Breast epithelium (tissue), 3 donors: Measurements from ENCODE around the gene RNF167.

Experiments used
- CTCF ChIP-seq, 3 donors: fragments of 450-650 bp; IDR thresholded peaks; one replicate each; pipeline ENCODE4 v1.5.1; 2016 to 2017; ENCODE audit warnings: antibody characterized with exemption in 3 of 3, mild to moderate bottlenecking in 3 of 3, moderate library complexity in 3 of 3
- POLR2A ChIP-seq: fragments of 450-650 bp; IDR thresholded peaks from one replicate; pipeline ENCODE4 v1.6.1; 2016; ENCODE audit warnings: antibody characterized with exemption, mild to moderate bottlenecking, moderate library complexity
- POLR2AphosphoS5 ChIP-seq, 3 donors: sonication (generic); formaldehyde crosslinking; IDR thresholded peaks; one replicate each; pipeline ENCODE4 v1.6.1; 2017; ENCODE audit warnings: antibody characterized with exemption in 3 of 3

GRCh38 chr17:4994081-4994595 lies 54.1 kb downstream of the RNF167 start:
- TF ChIP-seq CTCF (IDR thresholded peaks at IDR 0.05) (no peak), POLR2AphosphoS5 (IDR thresholded peaks at IDR 0.05) (no peak), POLR2A (no peak)
